Astrocyte (in vitro differentiated cells and primary cell): ENCODE results near the gene CPNE5. TPM values are rescaled to one million over a fixed set of nuclear protein-coding genes. Genes with fewer than 3 reads are reported as not detected.

Experiments
- DNase-seq: peaks from one replicate; pipeline ENCODE4 v3.0.0-alpha.2; 2010; ENCODE audit warnings: low read depth
- FAIRE-seq: peaks from 2 replicates; lab custom pipeline; 2011; peaks lifted over from hg19 to GRCh38; lab: Jason Lieb, UNC
- H2AFZ ChIP-seq: 2 replicates; pipeline ENCODE4 v1.6.0; 2012; ENCODE audit warnings: low read depth, low read length, inconsistent platforms
- H3K27ac ChIP-seq: 2 replicates; pipeline ENCODE4 v1.5.1; 2011; ENCODE audit warnings: low read depth, low read length, inconsistent platforms
- H3K27me3 ChIP-seq: 2 replicates; pipeline ENCODE4 v1.6.0; 2011; ENCODE audit warnings: low read length, inconsistent platforms; ENCODE audit not compliant: insufficient read depth
- H3K36me3 ChIP-seq: 2 replicates; pipeline ENCODE4 v1.5.1; 2011; ENCODE audit warnings: low read length, inconsistent platforms; ENCODE audit not compliant: insufficient read depth
- H3K4me1 ChIP-seq: 2 replicates; pipeline ENCODE4 v1.5.1; 2011; ENCODE audit warnings: low read length, inconsistent platforms; ENCODE audit not compliant: insufficient read depth
- H3K4me2 ChIP-seq: 2 replicates; pipeline ENCODE4 v1.6.0; 2012; ENCODE audit warnings: low read length, inconsistent platforms
- H3K4me3 ChIP-seq: 2 replicates; pipeline ENCODE4 v1.5.1; 2011; ENCODE audit warnings: low read depth, mild to moderate bottlenecking, low read length, inconsistent platforms; ENCODE audit not compliant: insufficient read depth
- H3K79me2 ChIP-seq: 2 replicates; pipeline ENCODE4 v1.6.0; 2012; ENCODE audit warnings: mild to moderate bottlenecking, low read length, inconsistent platforms; ENCODE audit not compliant: insufficient read depth
- H3K9ac ChIP-seq: 2 replicates; pipeline ENCODE4 v1.6.0; 2012; ENCODE audit warnings: mild to moderate bottlenecking, low read length, inconsistent platforms
- H3K9me3 ChIP-seq: 2 replicates; pipeline ENCODE4 v1.5.1; 2012; ENCODE audit warnings: low read depth, mild to moderate bottlenecking, low read length, inconsistent platforms; ENCODE audit not compliant: insufficient read depth
- H4K20me1 ChIP-seq: 2 replicates; pipeline ENCODE4 v1.6.0; 2012; ENCODE audit warnings: low read length, inconsistent platforms; ENCODE audit not compliant: insufficient read depth
- H3K27ac Mint-ChIP-seq: one replicate; pipeline ENCODE4 v1.8.0; 2021; ENCODE audit warnings: mild to moderate bottlenecking, mixed read lengths; ENCODE audit not compliant: unreplicated experiment
- H3K27me3 Mint-ChIP-seq: one replicate; pipeline ENCODE4 v1.8.0; 2021; ENCODE audit warnings: low read depth, mixed read lengths; ENCODE audit not compliant: unreplicated experiment
- H3K36me3 Mint-ChIP-seq: one replicate; pipeline ENCODE4 v1.8.0; 2021; ENCODE audit warnings: low read depth, mixed read lengths; ENCODE audit not compliant: unreplicated experiment
- H3K4me1 Mint-ChIP-seq: one replicate; pipeline ENCODE4 v1.8.0; 2021; ENCODE audit warnings: low read depth, mixed read lengths; ENCODE audit not compliant: unreplicated experiment
- H3K4me3 Mint-ChIP-seq: one replicate; pipeline ENCODE4 v1.8.0; 2021; ENCODE audit warnings: mild to moderate bottlenecking, moderate library complexity, mixed read lengths; ENCODE audit not compliant: unreplicated experiment
- H3K9me3 Mint-ChIP-seq: one replicate; pipeline ENCODE4 v1.8.0; 2021; ENCODE audit warnings: mild to moderate bottlenecking, mixed read lengths; ENCODE audit not compliant: unreplicated experiment
- CTCF ChIP-seq: IDR thresholded peaks from 2 replicates; pipeline ENCODE4 v1.5.1; 2011; ENCODE audit warnings: low read depth, mild to moderate bottlenecking, inconsistent platforms, low read length, moderate library complexity; ENCODE audit not compliant: insufficient read depth
- EZH2 ChIP-seq: IDR thresholded peaks from 2 replicates; pipeline ENCODE4 v1.6.1; 2012; ENCODE audit warnings: mild to moderate bottlenecking, low read length, inconsistent platforms; ENCODE audit not compliant: insufficient read depth
- total RNA-seq: library from RNA; stranded (reverse); gene quantifications from 2 replicates; pipeline ENCODE4 v1.2.1, GENCODE V29; 2021

Gene CPNE5
- total RNA-seq, 1 donor from 2014 or later, result 0.11 TPM

GRCh38 chr6:36832313-36832712 lies 6.9 kb downstream of the CPNE5 start:
- Histone ChIP-seq H3K27ac (no peak overlapping the region), H3K9ac (no peak overlapping the region), H3K79me2 (no peaks in the 10 kb centered on the region), H3K27me3 (peaks cover 12% of the 10 kb centered on the region), H2AFZ (no peak overlapping the region), H3K4me2 (no peak overlapping the region), H3K4me1 (peaks cover 14% of the 10 kb centered on the region), H3K4me3 (no peak overlapping the region), H3K36me3 (no peaks in the 10 kb centered on the region), H3K9me3 (peaks cover 3% of the 10 kb centered on the region), H4K20me1 (no peaks in the 10 kb centered on the region)
- Mint-ChIP-seq H3K27me3 (peaks cover 30% of the 10 kb centered on the region), H3K9me3 (no peaks in the 10 kb centered on the region), H3K4me1 (peaks cover 8% of the 10 kb centered on the region), H3K4me3 (no peak overlapping the region), H3K36me3 (peaks cover 1% of the 10 kb centered on the region), H3K27ac (no peak overlapping the region)
- DNase-seq, result no peak
- TF ChIP-seq CTCF (no peak), EZH2 (no peak)
- FAIRE-seq, result no peak

GRCh38 chr6:36830577-36830976 lies 8.7 kb downstream of the CPNE5 start:
- peaks cover 19% of the 10 kb centered on the region for H3K27me3 Mint-ChIP-seq
- peaks cover 14% of the 10 kb centered on the region for H3K4me1 Mint-ChIP-seq
- DNase-seq (no peak), FAIRE-seq (no peak)
- H3K27ac Mint-ChIP-seq, result no peak overlapping the region
- H3K4me3 Mint-ChIP-seq, result no peak overlapping the region
- Histone ChIP-seq H3K4me2 (no peak overlapping the region), H3K9ac (no peak overlapping the region), H3K36me3 (no peaks in the 10 kb centered on the region), H3K27ac (no peak overlapping the region), H2AFZ (peak overlapping the region; percentile 1), H3K4me1 (peaks cover 20% of the 10 kb centered on the region), H3K4me3 (no peak overlapping the region), H3K79me2 (no peaks in the 10 kb centered on the region), H3K9me3 (peaks cover 3% of the 10 kb centered on the region), H4K20me1 (no peaks in the 10 kb centered on the region), H3K27me3 (peaks cover 3% of the 10 kb centered on the region)
- H3K36me3 Mint-ChIP-seq, result peaks cover 1% of the 10 kb centered on the region
- TF ChIP-seq CTCF (no peak), EZH2 (no peak)
- H3K9me3 Mint-ChIP-seq, result no peaks in the 10 kb centered on the region

DNA sequence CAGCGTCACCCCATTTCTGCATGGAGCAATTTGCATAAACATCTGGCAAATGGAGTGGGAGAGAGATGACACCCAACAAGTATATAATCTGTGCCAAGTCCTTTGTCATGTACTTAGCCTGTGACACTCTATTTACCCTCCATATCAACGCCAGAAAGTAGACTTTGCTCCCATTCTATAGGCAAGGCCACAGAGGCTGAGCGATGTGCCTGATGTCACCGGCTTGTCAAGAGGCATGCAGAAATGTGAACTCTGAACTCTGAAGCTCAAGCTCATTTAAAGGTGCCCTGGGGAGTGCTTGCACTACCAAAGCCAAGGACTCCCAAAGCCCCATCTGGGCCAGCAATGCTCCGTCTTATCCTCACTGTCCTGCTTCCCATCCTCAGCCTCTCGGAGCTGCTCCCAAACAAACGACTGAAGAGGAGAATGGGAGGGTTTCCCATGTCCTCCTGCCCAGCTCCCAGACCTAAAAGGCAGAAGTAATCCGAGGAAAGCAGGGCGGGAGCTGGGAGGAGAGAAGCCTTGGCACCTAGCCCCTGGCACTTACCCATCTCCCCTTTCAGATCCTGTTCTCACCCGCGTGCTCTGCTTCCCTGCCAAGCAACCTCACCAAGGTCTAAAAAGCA lies 9.2 kb downstream of the CPNE5 start:
- DNase-seq, result peak; percentile 51
- Histone ChIP-seq H3K4me2 (peak overlapping the region; percentile 4), H3K79me2 (no peaks in the 10 kb centered on the region), H3K9me3 (peaks cover 3% of the 10 kb centered on the region), H3K4me3 (no peak overlapping the region), H3K27ac (no peak overlapping the region), H4K20me1 (no peaks in the 10 kb centered on the region), H3K9ac (no peak overlapping the region), H3K36me3 (no peaks in the 10 kb centered on the region), H3K4me1 (peaks cover 20% of the 10 kb centered on the region), H3K27me3 (peaks cover 3% of the 10 kb centered on the region), H2AFZ (peak overlapping the region; percentile 1)
- no peak for FAIRE-seq
- Mint-ChIP-seq H3K27me3 (peaks cover 19% of the 10 kb centered on the region), H3K4me1 (peaks cover 14% of the 10 kb centered on the region), H3K4me3 (no peak overlapping the region), H3K9me3 (no peaks in the 10 kb centered on the region), H3K36me3 (peaks cover 1% of the 10 kb centered on the region), H3K27ac (no peak overlapping the region)
- no peak for TF ChIP-seq EZH2
- no peak for TF ChIP-seq CTCF
